GM21423 (cell line): ENCODE measurements around the gene MAN2B1.
"Not testable (repeated sequence)": the region's sequence is repeated elsewhere in the genome, so short reads cannot be mapped to it uniquely, and the experiment has no call there.

Experiments
- ATAC-seq: cut with Tn5 transposase; IDR thresholded peaks from one replicate; pipeline ENCODE4 v1.9.1; 2021; ENCODE audit warnings: mild to moderate bottlenecking, moderate library complexity; ENCODE audit not compliant: unreplicated experiment

The MAN2B1 gene

DNA sequence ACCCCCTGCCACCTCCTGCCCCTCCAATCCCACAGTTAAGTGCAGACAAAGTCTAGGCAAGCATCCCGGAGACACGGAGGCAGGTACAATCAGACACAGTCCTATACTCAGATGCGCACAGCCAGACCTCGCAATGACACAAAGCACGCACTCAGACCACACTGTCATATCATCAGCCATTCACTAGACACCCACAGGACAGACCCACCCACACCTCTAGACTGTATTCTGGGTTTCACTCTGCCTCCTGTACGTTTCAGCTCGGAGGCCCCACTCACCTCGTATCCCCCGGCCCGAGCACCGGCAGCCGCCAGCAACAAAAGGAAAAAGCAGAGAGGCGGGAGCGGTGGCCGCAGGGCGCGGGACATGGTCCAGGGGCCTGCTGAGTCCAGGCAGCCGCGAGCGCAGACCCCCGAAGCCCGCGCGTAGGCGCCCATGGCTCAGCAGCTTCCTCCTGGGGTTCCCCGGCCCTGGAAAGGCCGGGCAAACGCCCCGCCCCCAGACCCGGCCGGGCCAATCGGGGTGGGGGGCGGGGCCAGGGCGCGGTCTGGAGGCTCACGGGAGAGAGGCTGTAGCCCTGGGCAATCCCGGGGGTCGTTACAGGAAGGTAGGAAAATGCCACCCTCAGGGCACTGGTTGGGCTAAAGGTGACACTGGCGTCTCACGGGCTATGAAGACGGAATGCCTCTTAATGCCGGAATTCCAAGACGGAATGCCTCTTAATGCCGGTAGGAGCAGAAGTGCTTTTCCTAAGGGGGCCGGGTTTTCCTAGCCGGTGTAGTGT, at the start of gene MAN2B1, which contains the start of gene WDR83:
Gene MAN2B1 (minus strand): TSS at position 478 of the 784 bp plus-strand sequence. CDS start 41 bp downstream, at position 437.
Gene WDR83 (plus strand): TSS at position 543 of the 784 bp plus-strand sequence. CDS start 2,984 bp downstream, outside the sequence.
- peak; percentile 44 for ATAC-seq

GRCh38 chr19:12715929-12716328, 49.4 kb upstream of the MAN2B1 start:
- ATAC-seq: no peak

- ATAC-seq: no peak
Observed at GRCh38 chr19:12715102-12715501, 48.6 kb upstream of the MAN2B1 start.

GRCh38 chr19:12713304-12713703, 46.8 kb upstream of the MAN2B1 start:
- not testable (repeated sequence) for ATAC-seq

DNA sequence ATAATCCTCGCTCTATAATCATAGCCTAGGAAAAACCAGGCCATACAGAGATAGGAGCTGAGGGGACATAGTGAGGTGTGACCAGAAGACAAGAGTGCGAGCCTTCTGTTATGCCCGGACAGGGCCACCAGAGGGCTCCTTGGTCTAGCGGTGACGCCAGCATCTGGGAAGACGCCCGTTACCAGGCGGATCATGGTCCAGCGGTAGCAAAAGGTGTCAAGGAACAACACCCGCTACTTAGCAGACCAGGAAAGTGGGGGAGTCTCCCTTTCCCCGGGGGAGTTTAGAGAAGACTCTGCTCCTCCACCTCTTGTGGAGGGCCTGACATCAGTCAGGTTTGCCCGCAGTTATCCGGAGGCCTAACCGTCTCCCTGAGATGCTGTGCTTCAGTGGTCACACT, 45.5 kb upstream of the MAN2B1 start:
- ATAC-seq: not testable (repeated sequence)

GRCh38 chr19:12711187-12711586, 44.6 kb upstream of the MAN2B1 start:
- no peak for ATAC-seq

GRCh38 chr19:12708641-12709040, 42.1 kb upstream of the MAN2B1 start:
- no peak for ATAC-seq

DNA sequence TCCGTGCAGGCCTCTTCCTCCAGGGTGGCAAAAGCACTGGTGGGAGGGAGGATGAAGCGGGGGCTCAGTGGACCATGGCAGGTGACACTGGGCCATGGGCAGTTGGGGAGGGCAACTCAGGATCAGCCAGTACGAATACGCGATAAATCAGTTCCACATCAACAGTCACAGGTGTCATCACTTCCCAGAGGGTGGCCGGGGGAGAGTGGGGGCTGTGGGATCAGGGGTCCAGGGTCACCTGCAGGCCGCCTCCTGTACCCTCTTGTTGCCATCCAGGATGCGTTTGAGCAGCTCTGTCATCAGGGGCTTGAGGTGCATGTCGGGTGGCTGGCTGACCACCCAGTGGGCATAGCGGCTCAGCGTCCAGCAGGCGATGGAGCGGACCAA, 39.8 kb upstream of the MAN2B1 start:
- ATAC-seq: no peak

DNA sequence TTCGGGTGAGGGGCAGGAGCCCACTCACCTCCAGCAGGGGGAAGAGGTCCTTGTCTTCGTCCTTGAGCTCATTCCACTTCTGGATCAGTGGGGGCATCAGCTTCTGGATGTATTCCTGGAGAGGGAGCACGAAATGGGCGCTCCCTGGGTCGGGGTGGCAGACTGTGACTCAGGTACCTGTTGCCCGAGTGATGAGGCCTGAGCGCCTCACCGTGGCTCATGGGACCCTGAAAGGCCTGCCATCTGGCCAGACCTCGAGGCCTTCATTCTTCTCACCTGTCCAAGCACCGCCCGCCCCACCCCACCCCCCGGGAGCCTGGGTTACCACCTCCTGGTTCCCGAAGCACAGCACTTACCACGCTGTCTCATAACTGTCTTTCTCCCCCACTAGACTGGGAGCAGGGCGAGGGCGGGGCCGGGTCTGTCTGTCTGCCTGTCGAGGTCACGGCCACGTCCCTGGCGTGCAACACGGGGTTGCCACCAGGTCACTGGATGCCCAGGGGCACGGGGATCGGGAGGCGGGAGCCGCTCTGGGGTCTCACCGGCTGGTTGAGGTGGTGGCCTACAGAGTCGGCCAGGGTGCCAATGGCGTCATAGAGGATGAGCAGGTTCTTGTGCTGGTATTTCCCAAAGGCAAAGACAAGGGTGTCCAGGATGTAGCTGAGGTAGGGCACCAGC, 39.3 kb upstream of the MAN2B1 start:
- ATAC-seq: no peak

DNA sequence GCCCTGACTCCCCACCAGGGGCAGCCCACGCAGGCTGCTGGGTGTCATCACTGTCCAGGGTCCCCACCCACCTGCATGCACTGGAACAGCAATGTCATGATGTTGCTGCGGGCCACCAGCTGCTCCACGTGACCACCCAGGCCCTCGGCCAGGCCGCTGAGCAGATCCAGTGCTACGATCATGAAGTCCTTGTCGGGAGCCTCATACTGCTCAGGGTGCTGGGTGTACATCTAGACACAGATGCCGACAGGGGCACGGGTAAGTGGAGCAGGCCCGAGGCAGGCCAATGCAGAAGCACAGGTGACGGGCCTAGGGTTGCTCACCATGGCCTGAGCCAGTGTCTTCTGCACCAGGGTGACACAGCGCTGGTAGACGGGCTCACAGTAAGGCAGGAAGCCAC, 38.6 kb upstream of the MAN2B1 start:
- no peak for ATAC-seq

DNA sequence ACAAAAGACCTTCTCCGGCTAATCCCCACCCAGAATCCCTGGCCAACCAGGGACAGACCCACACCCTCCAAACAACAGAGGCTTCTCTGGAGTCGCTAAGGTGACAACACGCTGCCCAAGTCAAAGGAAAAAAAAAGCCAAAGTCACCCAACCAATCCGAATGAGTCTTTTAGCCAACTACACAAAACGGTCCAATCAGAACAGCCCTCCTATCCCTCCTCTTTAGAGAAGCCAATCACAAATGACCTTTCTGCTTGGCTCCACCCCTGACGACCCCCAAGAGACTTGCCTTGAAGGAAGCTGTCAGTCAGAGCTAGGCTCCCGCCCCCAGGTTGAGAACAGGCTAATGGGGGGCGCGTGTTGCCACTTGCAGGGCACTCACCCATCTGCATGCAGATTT, 36.5 kb upstream of the MAN2B1 start:
- ATAC-seq: no peak

DNA sequence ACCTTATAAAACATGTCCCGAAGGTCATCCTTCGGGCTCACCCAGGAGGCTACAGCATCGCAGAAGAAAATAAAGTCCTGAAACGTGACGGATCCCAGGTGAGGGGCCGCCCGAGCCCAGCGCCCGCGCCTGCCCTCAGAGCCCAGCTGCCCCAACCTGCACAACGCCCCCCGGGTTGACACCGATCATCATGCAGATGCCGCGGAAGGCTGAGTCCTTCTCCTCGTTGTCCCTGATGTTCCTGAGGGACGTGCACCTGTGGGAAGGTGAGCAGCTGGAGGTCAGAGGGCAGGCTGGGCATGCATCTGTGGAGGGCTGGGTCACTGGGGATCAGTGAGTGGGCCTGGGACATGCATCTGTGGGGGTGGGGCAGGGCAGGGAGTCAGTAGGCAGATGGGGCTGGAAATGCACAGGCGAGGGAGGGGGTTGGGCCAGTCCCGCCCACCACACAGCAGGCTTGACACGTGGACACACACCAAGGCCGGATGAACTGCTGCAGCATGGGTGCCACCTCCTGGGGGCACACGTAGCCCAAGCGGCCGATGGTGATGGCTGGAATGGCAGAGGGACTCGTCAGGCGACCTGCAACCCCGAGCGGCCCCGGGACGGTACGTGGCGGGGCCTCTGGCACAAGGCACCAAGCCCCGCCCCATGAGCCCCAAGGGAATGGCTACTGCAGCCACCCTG, 35.2 kb upstream of the MAN2B1 start:
- no peak for ATAC-seq

GRCh38 chr19:12698138-12698537, 31.6 kb upstream of the MAN2B1 start:
- ATAC-seq: no peak

GRCh38 chr19:12697425-12697824, 30.9 kb upstream of the MAN2B1 start:
- not testable (repeated sequence) for ATAC-seq

DNA sequence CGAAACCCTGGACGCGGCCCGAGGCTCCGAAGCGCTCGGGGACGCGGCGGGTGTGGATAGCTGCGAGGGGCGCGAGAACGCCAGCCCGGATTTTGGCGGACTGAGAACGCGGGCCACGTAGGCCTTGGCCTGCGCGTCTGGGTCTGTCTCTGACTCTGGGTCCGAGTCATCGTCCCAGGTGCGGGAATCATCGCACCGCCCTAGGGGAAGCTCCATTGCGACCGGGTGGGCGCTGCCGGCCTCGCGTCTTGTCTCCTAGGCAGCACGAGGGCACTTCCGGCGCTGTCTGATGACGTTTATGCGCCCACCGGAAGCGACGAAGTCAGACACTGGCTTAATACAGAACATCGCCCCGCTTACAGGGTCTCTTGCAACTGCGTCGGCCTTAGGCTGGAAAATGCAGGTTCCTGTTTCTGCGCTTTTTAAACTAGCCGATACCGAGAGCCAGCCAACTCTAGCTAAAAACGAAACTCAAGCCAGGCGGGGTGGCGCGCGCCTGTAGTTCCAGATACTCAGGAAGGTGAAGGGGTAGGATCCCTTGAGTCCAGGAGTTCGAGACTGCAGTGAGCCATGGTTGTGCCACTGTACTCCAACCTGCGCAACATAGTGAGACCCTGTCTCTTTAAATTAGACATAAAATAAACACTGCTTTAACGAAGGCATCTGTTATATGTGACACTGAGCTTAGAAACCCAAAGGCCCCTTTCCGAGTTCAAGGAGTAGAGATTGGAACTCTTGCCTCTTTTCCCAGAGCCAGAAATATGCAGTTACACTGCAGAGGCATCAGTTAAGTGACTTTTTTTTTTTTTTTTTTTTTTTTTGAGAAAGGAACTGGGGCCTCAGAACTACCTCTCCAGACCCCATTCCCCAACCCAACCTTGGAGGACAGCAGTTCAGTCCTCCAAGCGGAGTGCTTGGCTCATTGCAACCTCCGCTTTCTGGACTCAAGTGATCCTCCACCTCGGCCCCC, 30.1 kb upstream of the MAN2B1 start, which contains the start of gene FBXW9:
Gene FBXW9 (minus strand): TSS at position 266 of the 970 bp plus-strand sequence. CDS start 50 bp downstream, at position 216.
- peak; percentile 81 for ATAC-seq

GRCh38 chr19:12695997-12696365, 29.4 kb upstream of the MAN2B1 start:
- ATAC-seq: peak; percentile 15

GRCh38 chr19:12695514-12695913, 29.0 kb upstream of the MAN2B1 start:
- ATAC-seq: no peak

DNA sequence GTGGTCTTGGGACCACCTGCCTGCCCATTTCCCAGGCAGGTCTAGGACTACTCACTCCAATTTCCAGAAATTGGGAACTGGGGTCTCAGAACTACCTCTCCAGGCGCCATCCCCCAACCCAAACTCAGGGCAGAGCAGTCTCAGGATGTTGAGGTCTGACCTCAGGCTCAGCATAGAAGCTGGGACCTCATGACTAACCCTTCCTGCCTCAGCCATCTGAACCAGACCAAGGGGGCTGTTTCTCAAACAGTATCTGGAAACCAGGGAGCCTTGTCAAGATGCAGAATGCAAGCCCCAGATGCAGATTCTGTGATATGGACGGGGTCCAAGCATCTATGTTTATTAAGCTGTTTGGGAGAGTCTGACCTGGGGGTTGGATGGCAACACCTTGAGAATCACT, 28.6 kb upstream of the MAN2B1 start:
- ATAC-seq: no peak

- no peak for ATAC-seq
Observed at GRCh38 chr19:12694641-12695040, 28.1 kb upstream of the MAN2B1 start.

GRCh38 chr19:12692960-12693359, 26.4 kb upstream of the MAN2B1 start:
- ATAC-seq: no peak
